Activated CD8-positive, alpha-beta memory T cell treated with anti-CD3 and anti-CD28 coated beads for 4 hours (primary cell): ENCODE results near the gene TTLL11.

Experiments used
- DNase-seq, 2 donors: peaks; one replicate each; pipeline ENCODE4 v3.0.0-alpha.2; 2020; ENCODE audit warnings: low read depth in 2 of 2

TTLL11 gene

DNA sequence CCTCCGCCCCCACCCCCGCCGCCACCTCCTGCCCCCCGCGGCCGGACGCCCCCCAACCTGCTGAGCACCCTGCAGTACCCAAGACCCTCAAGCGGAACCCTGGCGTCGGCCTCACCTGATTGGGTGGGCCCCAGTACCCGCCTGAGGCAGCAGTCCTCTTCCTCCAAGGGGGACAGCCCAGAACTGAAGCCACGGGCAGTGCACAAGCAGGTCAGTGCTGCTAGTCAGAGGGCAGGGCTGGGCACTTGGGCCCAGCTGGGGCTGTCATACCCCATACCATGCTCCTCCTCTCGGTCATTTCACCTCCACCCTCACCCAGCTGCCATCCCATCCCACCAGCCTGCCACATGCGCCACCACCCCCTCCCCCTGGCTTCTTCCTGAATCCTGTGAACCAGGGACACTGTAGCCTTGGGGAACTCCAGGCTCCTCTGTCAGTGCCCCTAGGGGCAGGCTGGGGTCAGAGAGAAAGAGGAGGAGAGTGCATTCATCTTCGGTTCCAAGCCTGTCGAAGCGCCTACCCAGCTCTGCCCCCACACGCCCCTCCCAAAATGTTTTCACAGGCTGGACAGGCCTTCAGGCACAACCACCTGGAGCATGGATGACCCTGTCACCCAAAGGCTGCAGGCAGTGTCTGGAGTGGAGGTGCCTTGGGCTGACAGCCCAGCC lies 319.7 kb downstream of the TTLL11 start:
- DNase-seq: no peak

GRCh38 chr9:121772600-121773285 lies 320.4 kb downstream of the TTLL11 start:
- no peak for DNase-seq
